WI38 (cell line): ENCODE measurements around the gene WDR55.
"Not testable (repeated sequence)": the region's sequence is repeated elsewhere in the genome, so short reads cannot be mapped to it uniquely, and the experiment has no call there.

Experiments
- H3K4me3 ChIP-seq: 2 replicates; pipeline ENCODE4 v1.5.1; 2011; ENCODE audit warnings: low read depth, mild to moderate bottlenecking, control low read depth, low read length
- TF ChIP-seq, protein P1 (sequence below): IDR thresholded peaks from 2 replicates; pipeline ENCODE4 v1.5.1; 2012; ENCODE audit warnings: low read depth, mild to moderate bottlenecking, control low read depth, low read length

Gene WDR55

DNA sequence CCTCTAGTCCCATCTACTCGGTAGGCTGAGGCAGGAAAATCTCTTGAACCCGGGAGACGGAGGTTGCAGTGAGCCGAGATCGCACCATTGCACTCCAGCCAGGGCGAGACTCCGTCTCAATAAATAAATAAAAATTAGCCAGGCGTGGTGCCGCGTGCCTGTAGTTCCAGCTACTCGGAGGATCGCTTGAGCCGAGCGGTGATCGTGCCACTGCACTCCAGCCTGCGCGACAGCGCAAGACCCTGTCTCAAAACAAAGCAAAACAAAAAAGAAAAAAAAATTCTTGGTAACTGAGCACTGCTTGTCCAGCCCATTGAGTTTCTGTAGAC lies 710 bp upstream of the WDR55 start:
- TF ChIP-seq, protein P1, sequence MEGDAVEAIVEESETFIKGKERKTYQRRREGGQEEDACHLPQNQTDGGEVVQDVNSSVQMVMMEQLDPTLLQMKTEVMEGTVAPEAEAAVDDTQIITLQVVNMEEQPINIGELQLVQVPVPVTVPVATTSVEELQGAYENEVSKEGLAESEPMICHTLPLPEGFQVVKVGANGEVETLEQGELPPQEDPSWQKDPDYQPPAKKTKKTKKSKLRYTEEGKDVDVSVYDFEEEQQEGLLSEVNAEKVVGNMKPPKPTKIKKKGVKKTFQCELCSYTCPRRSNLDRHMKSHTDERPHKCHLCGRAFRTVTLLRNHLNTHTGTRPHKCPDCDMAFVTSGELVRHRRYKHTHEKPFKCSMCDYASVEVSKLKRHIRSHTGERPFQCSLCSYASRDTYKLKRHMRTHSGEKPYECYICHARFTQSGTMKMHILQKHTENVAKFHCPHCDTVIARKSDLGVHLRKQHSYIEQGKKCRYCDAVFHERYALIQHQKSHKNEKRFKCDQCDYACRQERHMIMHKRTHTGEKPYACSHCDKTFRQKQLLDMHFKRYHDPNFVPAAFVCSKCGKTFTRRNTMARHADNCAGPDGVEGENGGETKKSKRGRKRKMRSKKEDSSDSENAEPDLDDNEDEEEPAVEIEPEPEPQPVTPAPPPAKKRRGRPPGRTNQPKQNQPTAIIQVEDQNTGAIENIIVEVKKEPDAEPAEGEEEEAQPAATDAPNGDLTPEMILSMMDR: no peak
- H3K4me3 ChIP-seq: peak overlapping the region; percentile 92

DNA sequence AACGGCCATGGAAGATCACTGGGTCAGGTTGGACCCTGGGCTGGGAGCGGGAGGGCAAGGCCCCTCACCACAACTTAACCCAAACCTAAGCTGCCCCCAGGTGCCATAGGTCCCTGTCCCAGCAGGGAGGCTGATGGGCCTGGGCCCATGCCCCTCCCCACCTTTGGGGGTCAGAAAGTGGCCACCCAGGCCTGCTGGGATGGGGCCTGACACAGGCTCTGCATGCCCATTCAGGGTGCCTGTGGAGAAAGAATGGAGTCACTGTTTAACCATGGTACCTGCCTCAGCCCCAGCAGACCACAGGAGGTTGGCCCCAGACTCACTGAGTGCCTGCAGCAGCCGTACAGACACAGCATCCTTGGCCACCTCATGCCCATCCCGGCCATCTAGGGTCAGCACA lies 6.3 kb downstream of the WDR55 start:
- H3K4me3 ChIP-seq: not testable (repeated sequence)

DNA sequence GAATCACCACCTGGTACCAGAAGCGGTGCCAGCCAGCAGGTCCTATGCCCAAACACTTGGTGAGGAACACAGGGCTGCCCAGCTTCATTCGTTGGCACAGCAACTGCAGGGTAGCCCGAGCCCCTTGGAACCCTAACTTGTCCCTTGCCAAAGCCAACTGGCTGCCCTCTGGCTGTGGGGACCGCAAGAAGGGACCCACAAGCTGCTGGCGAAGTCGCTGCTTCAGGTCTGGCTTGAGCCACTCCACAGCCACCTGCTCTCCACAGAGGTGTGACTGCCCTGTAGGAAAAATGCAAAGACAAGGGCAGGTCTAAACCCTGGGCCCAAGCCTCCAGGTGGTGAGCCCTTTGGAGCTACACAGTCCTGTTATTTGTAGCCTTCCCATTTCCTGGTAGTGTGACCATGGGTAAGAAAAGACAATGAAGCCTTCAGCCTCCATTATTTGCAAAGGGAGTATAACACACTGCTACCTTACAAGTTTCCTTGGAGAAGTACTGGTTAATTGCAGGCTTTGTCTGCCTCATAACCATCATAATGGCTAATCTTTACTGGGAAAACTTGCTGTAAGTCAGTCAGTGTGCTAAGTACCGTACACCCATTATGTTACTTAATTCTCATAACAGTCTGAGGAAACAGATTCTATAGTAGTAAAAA lies 6.9 kb downstream of the WDR55 start:
- TF ChIP-seq, protein P1: no peak
- no peak overlapping the region for H3K4me3 ChIP-seq

DNA sequence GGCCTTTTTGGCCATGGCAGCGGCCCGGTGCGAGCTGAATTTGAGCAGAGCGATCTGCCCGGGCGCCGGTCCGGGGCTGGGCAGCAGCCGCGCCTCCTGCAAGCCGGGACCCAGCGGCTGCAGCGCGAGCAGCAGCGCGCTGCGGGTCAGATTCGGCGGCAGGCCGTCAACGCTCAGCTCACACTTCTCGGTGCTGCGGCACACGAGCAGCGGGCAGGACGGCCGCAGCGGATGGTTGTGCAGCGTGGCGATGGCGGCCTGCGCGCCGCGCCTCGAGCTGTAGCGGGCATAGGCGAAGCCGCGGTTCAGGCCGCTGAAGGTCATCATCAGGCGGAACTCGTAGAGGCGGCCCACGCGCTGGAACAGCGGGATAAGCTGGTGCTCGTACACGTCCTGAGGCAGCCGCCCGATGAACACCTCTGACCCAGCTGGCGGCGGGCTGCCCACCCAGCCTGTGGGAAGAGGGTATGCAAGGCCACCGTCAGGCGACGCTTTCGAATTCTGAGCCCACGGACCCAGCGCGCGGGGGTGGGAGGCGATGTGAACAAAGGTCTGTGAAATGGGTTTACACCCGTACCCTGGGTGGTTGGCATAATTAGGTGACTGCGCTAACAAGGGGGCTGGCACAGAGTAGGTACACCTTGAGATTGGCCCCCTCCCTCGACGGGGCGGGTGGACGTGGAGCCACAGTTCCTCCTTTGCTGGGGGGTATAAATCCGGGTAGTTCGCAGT lies 7.9 kb downstream of the WDR55 start:
- H3K4me3 ChIP-seq: no peak overlapping the region
- TF ChIP-seq, protein P1: no peak

- TF ChIP-seq, protein P1: no peak
- no peak within 1 kb of the TSS for H3K4me3 ChIP-seq
Measured at GRCh38 chr5:140673187-140673976, 8.7 kb downstream of the WDR55 start, which contains the start of gene DND1. Gene DND1 (minus strand): TSS chr5:140673576. CDS start chr5:140673542, 34 bp downstream.

GRCh38 chr5:140674211-140674610 lies 9.5 kb downstream of the WDR55 start:
- TF ChIP-seq, protein P1: no peak
- no peak overlapping the region for H3K4me3 ChIP-seq

DNA sequence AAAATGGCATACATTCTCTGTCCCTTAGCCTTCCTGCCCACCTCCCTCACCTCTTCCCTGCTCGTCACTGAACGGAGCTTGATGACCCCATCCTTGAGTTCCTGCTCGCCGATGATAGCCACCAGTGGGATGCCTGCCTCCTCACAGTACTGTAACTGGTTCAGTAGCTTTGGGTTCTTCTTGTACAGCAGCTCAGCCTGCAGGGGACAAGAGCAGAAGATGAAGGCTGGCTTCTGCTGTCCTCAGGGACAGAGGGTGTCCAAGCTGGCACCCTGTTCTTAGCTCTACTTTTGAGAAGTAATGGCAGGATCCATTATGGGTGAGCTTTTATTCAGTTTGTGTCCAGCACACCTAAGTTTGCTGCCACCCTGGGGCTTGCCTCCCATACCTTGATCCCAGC lies 9.9 kb downstream of the WDR55 start:
- TF ChIP-seq, protein P1: no peak

More for the DNA sequence above, 9.9 kb downstream of the WDR55 start:
- H3K4me3 ChIP-seq: no peak overlapping the region
